Right renal pelvis (tissue), 4 donors: ENCODE results near the gene RNPEP. TPM values are rescaled to one million over a fixed set of nuclear protein-coding genes. Genes with fewer than 3 reads are reported as not detected.
"Not testable (repeated sequence)": the region's sequence is repeated elsewhere in the genome, so short reads cannot be mapped to it uniquely, and the experiment has no call there.

Source experiments
- DNase-seq, 4 donors: peaks; one replicate each; pipeline ENCODE4 v3.0.0-alpha.2; 2013; ENCODE audit warnings: low read depth in 4 of 4, low spot score in 3 of 4, missing footprints in 1 of 4
- polyA plus RNA-seq, 4 donors: library from polyadenylated mRNA; unstranded; fragments of 120-200 nt; gene quantifications; one replicate each; pipeline ENCODE4 v1.2.1, GENCODE V29; 2013; ENCODE audit not compliant: insufficient read length in 4 of 4

Gene RNPEP
- polyA plus RNA-seq, 4 donors: 56.3 to 78.0 (median 58.2) TPM

DNA sequence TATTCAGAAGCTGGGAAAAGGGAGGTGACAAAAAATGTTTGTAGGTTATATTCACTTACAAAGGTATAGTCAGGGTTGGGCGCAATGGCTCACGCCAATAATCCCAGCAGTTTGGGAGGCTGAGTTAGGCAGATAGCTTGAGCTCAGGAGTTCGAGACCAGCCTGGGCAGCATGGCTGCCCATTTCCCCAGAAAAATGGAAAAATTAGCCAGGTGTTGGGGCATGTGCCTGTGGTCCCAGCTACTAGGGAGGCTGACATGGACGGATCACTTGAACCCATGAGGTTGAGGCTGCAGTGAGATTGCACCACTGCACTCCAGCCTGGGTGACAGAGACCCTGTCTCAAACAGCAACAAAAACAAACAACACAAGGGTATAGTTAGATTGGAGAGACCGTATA is 24.1 kb upstream of the RNPEP start:
- no peak for DNase-seq

- DNase-seq: not testable (repeated sequence)
Observed at GRCh38 chr1:201962382-201962781, 20.1 kb upstream of the RNPEP start.

DNA sequence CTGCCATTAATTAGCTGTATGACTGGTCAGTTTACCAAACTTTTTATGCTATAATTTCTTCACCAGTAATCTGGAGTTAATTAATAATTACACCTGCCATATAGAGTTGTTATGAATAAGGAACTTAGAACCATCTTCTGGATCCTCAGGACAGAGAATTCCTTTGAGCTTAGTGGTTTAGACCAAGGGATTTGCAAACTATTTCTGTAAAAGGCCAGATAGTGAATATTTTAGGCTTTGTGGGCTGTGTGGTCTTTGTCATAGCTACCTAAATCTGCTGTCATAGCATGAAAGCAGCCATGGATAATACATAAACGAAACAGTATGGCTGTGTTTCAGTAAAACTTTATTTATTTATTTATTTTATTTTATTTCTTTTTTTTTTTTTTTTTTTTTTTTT is 18.2 kb upstream of the RNPEP start:
- DNase-seq: no peak

DNA sequence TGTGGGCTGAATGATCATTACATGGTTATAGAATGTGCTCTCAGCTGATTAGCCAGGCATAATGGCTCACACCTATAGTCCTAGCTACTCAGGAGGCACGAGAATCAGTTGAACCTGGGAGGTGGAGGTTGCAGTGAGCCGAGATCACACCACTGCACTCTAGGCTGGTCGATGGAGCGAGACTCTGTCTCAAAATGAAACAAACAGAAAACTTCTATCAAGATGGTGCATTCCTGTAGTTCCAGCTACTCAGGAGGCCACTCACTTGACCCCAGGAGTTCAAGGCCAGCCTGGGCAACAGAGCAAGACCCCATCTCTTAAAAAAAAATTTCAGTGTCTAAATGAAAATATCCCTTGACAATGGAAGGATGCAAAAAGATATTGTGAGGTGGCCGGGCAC is 16.3 kb upstream of the RNPEP start:
- DNase-seq: no peak

- DNase-seq: no peak
Observed at GRCh38 chr1:201968202-201968925, 14.1 kb upstream of the RNPEP start.

DNA sequence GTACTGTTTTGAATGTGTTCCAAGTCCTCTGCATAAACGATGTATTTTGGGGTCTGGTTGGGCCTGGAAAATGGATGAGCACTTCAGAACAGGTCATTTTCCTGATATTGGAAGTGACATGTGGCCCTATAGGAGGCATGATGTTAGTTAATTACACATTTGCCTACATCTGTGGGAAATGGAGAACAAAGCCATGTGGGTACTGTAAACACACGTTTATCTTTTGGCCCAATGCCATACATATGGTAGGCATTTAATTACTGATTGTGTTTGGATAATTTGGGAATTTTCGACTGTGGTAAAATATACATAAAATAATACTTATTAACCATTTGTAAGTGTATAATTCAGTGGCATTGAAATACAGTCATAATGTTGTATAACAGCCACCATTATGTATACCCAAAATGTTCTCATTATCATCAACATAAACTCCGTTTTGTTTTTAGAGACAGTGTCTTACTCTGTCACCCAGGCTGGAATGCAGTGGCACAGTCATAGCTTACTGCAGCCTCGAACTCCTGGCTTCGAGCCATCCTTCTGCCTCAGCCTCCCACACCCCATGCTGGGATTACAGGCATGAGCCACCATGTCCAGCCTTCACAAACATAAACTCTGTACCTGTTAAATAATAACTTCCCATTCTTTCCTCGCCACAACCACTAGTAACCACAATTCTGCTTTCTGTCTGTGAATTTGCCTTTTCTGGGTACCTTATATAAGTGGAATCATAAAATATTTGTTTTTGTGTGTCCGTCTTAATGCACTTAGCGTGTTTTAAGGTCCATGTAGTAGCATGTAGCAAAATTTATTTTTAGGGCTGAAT is 11.9 kb upstream of the RNPEP start:
- no peak for DNase-seq

DNA sequence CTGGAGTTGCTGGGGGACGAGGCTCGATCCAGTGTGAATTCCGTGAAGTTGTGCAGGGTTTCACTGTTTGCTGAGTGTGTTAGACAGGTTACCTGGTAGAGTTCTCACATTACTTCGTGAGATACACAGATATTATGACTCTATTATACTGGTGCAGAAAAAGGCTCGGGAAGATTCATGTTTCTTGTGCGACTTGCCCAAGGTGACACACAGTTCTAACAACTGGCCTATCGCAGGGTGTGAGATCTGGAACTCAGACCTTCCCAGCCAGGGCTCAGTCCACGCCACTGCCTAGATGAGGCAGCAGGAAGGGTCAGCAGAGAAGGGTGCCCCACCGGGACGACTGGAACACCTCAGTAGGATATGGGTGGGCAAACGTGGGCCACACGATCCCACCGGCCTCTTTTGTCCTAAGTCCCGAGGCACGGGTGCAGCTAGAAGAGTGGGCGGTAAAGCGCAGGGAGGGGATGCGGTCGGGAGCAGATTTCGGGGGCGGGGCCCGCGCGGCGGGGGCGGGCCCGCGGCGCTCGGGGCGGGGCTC is 296 bp upstream of the RNPEP start:
- peak in 3 of 4 donors; percentile 40 to 52 (median 47) for DNase-seq

DNA sequence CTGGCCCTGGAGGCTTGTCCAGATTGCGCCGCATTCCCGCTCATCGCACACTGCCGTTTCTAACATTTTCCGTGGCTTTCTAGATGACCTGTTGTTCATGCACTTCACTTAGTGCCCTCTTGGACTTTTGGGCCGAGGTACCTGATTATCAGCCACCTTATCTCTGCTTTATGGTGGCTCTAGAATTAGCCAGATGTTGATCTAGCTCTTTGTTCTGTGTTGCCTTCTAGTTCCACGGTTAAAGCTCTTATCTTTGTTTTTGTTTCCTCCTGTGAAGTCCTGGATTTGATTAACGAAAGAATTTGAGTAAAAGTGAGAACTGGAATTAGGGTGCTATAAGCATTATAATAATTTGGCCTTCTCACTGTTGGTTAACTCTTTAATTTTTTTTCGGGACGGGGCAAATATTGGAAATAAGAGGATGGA is 945 bp downstream of the RNPEP start:
- DNase-seq: peak in 1 of 4 donors; percentile 14

GRCh38 chr1:201984446-201984845 is 2.0 kb downstream of the RNPEP start:
- no peak for DNase-seq

- no peak for DNase-seq
Observed at GRCh38 chr1:201985355-201985754, 2.9 kb downstream of the RNPEP start.

DNA sequence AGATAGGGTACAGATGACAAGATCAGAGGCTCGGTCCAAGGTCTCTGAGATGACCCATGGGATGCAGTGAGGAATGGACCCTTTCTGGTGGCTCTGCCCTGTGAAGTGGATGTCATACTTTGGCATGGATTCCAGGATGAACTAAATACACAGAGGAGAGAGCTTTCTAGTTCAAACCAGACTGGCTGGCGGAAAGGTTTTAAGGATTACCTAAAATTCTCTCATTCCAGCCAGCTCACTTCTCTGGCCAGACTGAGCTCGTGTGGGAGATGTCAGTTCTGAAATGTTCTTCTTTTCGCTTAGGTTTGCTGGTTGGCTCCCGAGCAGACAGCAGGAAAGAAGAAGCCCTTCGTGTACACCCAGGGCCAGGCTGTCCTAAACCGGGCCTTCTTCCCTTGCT is 6.2 kb downstream of the RNPEP start:
- DNase-seq: no peak

DNA sequence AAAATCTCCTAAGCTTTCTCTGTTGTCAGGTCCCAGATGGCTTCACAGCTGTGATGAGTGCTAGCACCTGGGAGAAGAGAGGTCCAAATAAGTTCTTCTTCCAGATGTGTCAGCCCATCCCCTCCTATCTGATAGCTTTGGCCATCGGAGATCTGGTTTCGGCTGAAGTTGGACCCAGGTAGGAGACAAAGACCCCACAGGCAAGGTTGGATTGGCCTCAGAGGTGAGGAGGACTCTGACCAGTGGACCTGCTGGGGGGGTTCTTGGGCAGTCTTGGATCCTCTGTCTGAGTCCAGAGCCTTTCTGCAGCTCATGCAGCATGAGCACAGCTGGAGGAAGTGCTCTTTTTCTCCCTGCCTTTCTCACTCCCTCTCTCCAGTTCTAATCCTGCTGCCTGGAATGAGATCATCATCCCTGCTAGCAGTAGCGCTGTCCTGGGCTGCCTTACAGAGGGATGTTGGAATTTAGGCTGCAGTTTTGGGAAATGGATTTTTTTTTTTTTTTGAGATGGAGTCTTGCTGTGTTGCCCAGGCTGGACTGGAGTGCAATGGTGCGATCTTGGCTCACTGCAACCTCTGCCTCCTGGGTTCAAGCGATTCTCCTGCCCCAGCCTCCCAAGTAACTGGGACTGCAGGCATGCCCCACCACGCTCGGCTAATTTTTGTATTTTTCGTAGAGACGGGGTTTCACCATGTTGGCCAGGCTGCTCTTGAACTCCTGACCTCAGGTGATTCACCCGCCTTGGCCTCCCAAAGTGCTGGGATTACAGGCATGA is 7.1 kb downstream of the RNPEP start:
- DNase-seq: no peak

GRCh38 chr1:201990427-201990826 is 8.0 kb downstream of the RNPEP start:
- no peak for DNase-seq

GRCh38 chr1:201999625-202000238 is 17.3 kb downstream of the RNPEP start:
- no peak for DNase-seq

DNA sequence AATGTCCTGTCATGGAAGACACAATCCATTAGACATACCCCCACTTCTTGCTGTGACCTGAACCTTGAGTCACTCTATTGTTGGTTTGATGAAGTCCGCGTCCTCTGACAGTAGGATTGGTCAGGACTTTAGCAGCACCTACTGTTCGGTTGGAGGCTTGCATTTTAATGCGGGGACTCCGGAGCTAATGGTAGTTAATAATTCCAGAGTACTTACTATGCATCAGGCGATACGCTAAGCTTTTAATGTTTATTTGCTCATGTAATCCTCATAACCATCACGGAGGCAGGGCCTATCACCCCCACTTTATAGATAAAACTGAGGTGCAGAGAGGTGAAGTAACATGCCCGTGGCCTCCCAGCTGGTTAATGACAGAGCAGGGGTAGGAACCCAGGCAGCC is 20.1 kb downstream of the RNPEP start:
- no peak for DNase-seq

DNA sequence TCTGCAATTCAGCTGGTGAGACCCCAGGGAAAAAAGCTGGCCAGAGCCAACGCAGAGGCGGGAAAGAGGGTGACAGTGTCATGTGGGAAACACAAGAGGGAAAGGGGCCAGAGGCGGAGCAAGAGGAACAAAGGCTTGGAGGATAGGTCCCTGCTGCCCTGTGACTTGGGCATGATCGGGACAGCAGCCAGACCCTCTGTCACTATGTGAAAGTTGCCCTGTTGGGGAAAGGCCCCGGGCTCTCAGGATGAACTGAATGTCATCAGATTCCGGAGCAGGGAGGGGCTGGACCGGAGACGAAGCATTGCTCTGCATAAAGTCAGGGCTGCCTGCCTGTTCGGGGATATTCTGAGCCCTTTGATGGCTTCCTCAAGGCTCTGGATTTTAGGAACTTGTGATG is 22.3 kb downstream of the RNPEP start:
- DNase-seq: no peak

GRCh38 chr1:202005958-202006357 is 23.5 kb downstream of the RNPEP start:
- no peak for DNase-seq

GRCh38 chr1:202007304-202007703 is 24.9 kb downstream of the RNPEP start:
- no peak for DNase-seq

DNA sequence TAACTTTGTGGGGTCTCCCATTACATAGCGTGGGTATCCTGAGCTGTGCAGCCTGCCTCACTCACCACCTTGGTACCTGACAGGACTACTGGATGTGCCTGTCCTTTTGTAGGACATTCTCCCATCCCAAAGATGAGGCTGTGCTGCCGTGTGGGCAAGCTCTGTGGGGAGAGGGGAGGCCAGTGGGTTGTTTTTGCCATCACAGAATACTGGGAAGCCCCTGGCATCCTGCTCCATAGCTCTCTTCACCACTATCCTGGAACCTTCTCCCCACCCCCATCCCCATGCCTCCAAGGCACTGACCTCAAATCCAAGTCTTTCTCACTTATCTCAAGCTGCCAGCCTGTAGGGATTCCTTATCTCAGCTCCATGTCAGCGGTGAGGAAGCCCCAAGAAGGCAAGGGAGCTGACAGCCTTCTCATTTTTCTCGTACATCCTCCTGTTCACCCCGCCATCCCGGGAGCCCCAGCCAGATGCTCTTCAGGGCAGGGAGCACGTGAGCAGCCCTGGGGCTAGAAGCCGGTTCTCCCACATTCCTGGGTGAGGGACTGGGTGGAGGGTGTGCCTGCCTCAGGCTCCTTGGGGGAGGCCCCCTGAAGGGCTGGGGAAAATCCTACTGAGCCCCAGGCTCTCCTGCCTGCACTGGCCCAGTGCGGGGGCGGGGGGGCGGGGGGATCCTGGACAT is 25.5 kb downstream of the RNPEP start:
- no peak for DNase-seq
